ENCODE results near the gene MYO1H.

Gene MYO1H

GRCh38 chr12:109450980-109451379 is 103.3 kb downstream of the MYO1H start:
- no peak overlapping the region for H3K4me3 ChIP-seq (ENCODE audit: low read depth, low read length)
- no peaks in the 10 kb centered on the region for H3K27me3 ChIP-seq (ENCODE audit: insufficient read depth, low read length)
- no peak overlapping the region for H3K4ac ChIP-seq (ENCODE audit: low read depth, low read length)
- H3K79me2 ChIP-seq (ENCODE audit: control insufficient read depth, insufficient read depth, low read length, poor library complexity), result no peaks in the 10 kb centered on the region
- no peak overlapping the region for H3K4me2 ChIP-seq (ENCODE audit: low read length)
- H2BK5ac ChIP-seq (ENCODE audit: low read depth, low read length, poor library complexity), result no peak overlapping the region
- H2BK12ac ChIP-seq (ENCODE audit: low read length), result no peak overlapping the region
- no peak overlapping the region for H3K14ac ChIP-seq (ENCODE audit: low read length)
- H3K18ac ChIP-seq (ENCODE audit: low read length), result no peak overlapping the region
- no peak overlapping the region for H2AK5ac ChIP-seq (ENCODE audit: low read length)
- peaks cover 62 to 79% of the 10 kb centered on the region in 2 experiments for H3K36me3 ChIP-seq (ENCODE audit: control insufficient read depth in 1 of 2, insufficient read depth in 2 of 2, low read length in 2 of 2)
- H3K4me1 ChIP-seq (ENCODE audit: control insufficient read depth in 1 of 2, insufficient read depth in 2 of 2, low read length in 2 of 2), result peaks cover 4% of the 10 kb centered on the region in 2 experiments
- DNase-seq, result no peak
- no peak overlapping the region for H3K9ac ChIP-seq (ENCODE audit: low read length)
- no peak overlapping the region for H2BK120ac ChIP-seq (ENCODE audit: insufficient read depth, low read length, poor library complexity)
- no peak overlapping the region for H4K8ac ChIP-seq (ENCODE audit: low read depth, low read length)
- H4K12ac ChIP-seq (ENCODE audit: low read depth, low read length), result no peak overlapping the region
- no peak overlapping the region for H3K23ac ChIP-seq (ENCODE audit: low read length)
- no CpG with 5 or more reads among the region's 4 CpGs for WGBS (ENCODE audit: extremely low coverage, insufficient coverage, insufficient read length)
- no peak overlapping the region for H2AFZ ChIP-seq (ENCODE audit: insufficient read depth, low read length, poor library complexity)
- no peak overlapping the region for H3K27ac ChIP-seq (ENCODE audit: low read depth, low read length)
- H4K91ac ChIP-seq (ENCODE audit: low read depth, low read length), result no peak overlapping the region
- H3K79me1 ChIP-seq (ENCODE audit: low read length), result peaks cover 3% of the 10 kb centered on the region
- H3K9me3 ChIP-seq (ENCODE audit: insufficient read depth, low read depth, low read length), result peaks cover 3% of the 10 kb centered on the region

DNA sequence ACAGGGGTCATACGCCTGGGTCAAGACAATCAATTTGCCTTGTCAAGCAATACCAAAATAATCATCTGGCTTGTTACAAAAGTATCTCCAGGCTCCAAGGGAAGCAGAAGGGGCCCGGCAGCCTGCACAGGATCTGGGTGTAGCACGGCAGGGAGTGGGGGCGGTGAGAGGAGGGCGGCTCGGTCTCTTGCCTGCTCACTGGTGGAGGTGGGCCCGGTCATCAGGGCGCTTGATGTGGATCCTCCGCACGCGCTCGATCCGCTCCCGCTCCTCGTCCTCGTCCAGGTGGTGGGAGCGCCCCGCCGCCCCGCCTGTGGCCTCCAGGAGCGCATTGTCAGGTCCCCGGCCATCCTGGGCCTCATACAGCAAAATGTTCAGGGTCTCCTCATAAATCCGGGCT is 103.7 kb downstream of the MYO1H start:
- no peak overlapping the region for H3K4me2 ChIP-seq (ENCODE audit: low read length)
- H3K9me3 ChIP-seq (ENCODE audit: insufficient read depth, low read depth, low read length), result peaks cover 3% of the 10 kb centered on the region
- H3K4me1 ChIP-seq (ENCODE audit: control insufficient read depth in 1 of 2, insufficient read depth in 2 of 2, low read length in 2 of 2), result peaks cover 7 to 8% of the 10 kb centered on the region in 2 experiments
- H3K79me1 ChIP-seq (ENCODE audit: low read length), result peaks cover 5% of the 10 kb centered on the region
- no peak overlapping the region for H3K23ac ChIP-seq (ENCODE audit: low read length)
- DNase-seq, result no peak
- WGBS (ENCODE audit: extremely low coverage, insufficient coverage, insufficient read length), result no CpG with 5 or more reads among the region's 23 CpGs
- no peak overlapping the region for H3K27ac ChIP-seq (ENCODE audit: low read depth, low read length)
- H4K8ac ChIP-seq (ENCODE audit: low read depth, low read length), result no peak overlapping the region
- no peaks in the 10 kb centered on the region for H3K27me3 ChIP-seq (ENCODE audit: insufficient read depth, low read length)
- no peak overlapping the region for H3K4ac ChIP-seq (ENCODE audit: low read depth, low read length)
- H3K36me3 ChIP-seq (ENCODE audit: control insufficient read depth in 1 of 2, insufficient read depth in 2 of 2, low read length in 2 of 2), result peaks cover 63 to 82% of the 10 kb centered on the region in 2 experiments
- no peak overlapping the region for H2BK5ac ChIP-seq (ENCODE audit: low read depth, low read length, poor library complexity)
- no peak overlapping the region for H3K14ac ChIP-seq (ENCODE audit: low read length)
- no peak overlapping the region for H4K91ac ChIP-seq (ENCODE audit: low read depth, low read length)
- no peak overlapping the region for H3K4me3 ChIP-seq (ENCODE audit: low read depth, low read length)
- H3K9ac ChIP-seq (ENCODE audit: low read length), result no peak overlapping the region
- no peak overlapping the region for H3K18ac ChIP-seq (ENCODE audit: low read length)
- no peak overlapping the region for H2BK12ac ChIP-seq (ENCODE audit: low read length)
- H4K12ac ChIP-seq (ENCODE audit: low read depth, low read length), result no peak overlapping the region
- H3K79me2 ChIP-seq (ENCODE audit: control insufficient read depth, insufficient read depth, low read length, poor library complexity), result no peaks in the 10 kb centered on the region
- H2BK120ac ChIP-seq (ENCODE audit: insufficient read depth, low read length, poor library complexity), result no peak overlapping the region
- H2AK5ac ChIP-seq (ENCODE audit: low read length), result no peak overlapping the region
- H2AFZ ChIP-seq (ENCODE audit: insufficient read depth, low read length, poor library complexity), result no peak overlapping the region

DNA sequence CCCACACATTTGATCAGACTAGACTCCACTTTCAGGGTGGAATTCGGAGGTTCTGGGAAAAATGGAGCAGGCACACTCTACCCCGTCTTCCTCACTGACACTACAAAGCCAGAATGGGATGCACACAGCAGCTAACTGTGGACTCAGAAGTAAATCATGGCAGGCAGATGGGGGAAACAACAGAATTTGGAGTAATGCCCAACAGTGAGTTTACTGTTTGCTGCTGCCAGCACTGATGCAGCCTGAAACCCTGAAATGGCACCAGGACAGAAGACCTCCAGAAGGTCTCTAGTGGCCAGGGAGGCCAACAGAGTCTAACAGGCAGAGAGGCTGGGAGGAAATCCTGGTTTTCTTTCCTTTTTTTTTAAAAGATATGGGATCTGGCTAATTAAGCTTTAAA is 104.8 kb downstream of the MYO1H start:
- WGBS (ENCODE audit: extremely low coverage, insufficient coverage, insufficient read length), result no CpG with 5 or more reads among the region's 2 CpGs
- no peak overlapping the region for H2AK5ac ChIP-seq (ENCODE audit: low read length)
- no peak for DNase-seq
- no peak overlapping the region for H3K4me2 ChIP-seq (ENCODE audit: low read length)
- H3K4me1 ChIP-seq (ENCODE audit: control insufficient read depth in 1 of 2, insufficient read depth in 2 of 2, low read length in 2 of 2), result peaks cover 8 to 10% of the 10 kb centered on the region in 2 experiments
- H3K36me3 ChIP-seq (ENCODE audit: control insufficient read depth in 1 of 2, insufficient read depth in 2 of 2, low read length in 2 of 2), result peaks cover 58 to 83% of the 10 kb centered on the region in 2 experiments
- H3K23ac ChIP-seq (ENCODE audit: low read length), result peak overlapping the region; percentile 5
- no peak overlapping the region for H3K4ac ChIP-seq (ENCODE audit: low read depth, low read length)
- peaks cover 5% of the 10 kb centered on the region for H3K79me1 ChIP-seq (ENCODE audit: low read length)
- no peaks in the 10 kb centered on the region for H3K27me3 ChIP-seq (ENCODE audit: insufficient read depth, low read length)
- no peak overlapping the region for H2BK12ac ChIP-seq (ENCODE audit: low read length)
- H4K91ac ChIP-seq (ENCODE audit: low read depth, low read length), result no peak overlapping the region
- no peak overlapping the region for H4K12ac ChIP-seq (ENCODE audit: low read depth, low read length)
- H2BK5ac ChIP-seq (ENCODE audit: low read depth, low read length, poor library complexity), result no peak overlapping the region
- no peak overlapping the region for H2AFZ ChIP-seq (ENCODE audit: insufficient read depth, low read length, poor library complexity)
- H3K4me3 ChIP-seq (ENCODE audit: low read depth, low read length), result no peak overlapping the region
- H4K8ac ChIP-seq (ENCODE audit: low read depth, low read length), result no peak overlapping the region
- no peak overlapping the region for H3K18ac ChIP-seq (ENCODE audit: low read length)
- peaks cover 3% of the 10 kb centered on the region for H3K9me3 ChIP-seq (ENCODE audit: insufficient read depth, low read depth, low read length)
- no peak overlapping the region for H3K27ac ChIP-seq (ENCODE audit: low read depth, low read length)
- no peaks in the 10 kb centered on the region for H3K79me2 ChIP-seq (ENCODE audit: control insufficient read depth, insufficient read depth, low read length, poor library complexity)
- no peak overlapping the region for H3K9ac ChIP-seq (ENCODE audit: low read length)
- no peak overlapping the region for H2BK120ac ChIP-seq (ENCODE audit: insufficient read depth, low read length, poor library complexity)
- H3K14ac ChIP-seq (ENCODE audit: low read length), result no peak overlapping the region

GRCh38 chr12:109455706-109456105 is 108.0 kb downstream of the MYO1H start:
- Histone ChIP-seq H3K4me1 (ENCODE audit: control insufficient read depth in 1 of 2, insufficient read depth in 2 of 2, low read length in 2 of 2) (peaks cover 22 to 32% of the 10 kb centered on the region in 2 experiments), H3K18ac (ENCODE audit: low read length) (no peak overlapping the region), H3K23ac (ENCODE audit: low read length) (no peak overlapping the region), H4K8ac (ENCODE audit: low read depth, low read length) (no peak overlapping the region), H4K12ac (ENCODE audit: low read depth, low read length) (no peak overlapping the region), H2BK12ac (ENCODE audit: low read length) (no peak overlapping the region), H3K27ac (ENCODE audit: low read depth, low read length) (peak overlapping the region; percentile 66), H2AK5ac (ENCODE audit: low read length) (no peak overlapping the region), H3K36me3 (ENCODE audit: control insufficient read depth in 1 of 2, insufficient read depth in 2 of 2, low read length in 2 of 2) (peaks cover 59 to 78% of the 10 kb centered on the region in 2 experiments), H2BK5ac (ENCODE audit: low read depth, low read length, poor library complexity) (peak overlapping the region; percentile 56), H3K4me2 (ENCODE audit: low read length) (no peak overlapping the region), H2AFZ (ENCODE audit: insufficient read depth, low read length, poor library complexity) (no peak overlapping the region), H3K27me3 (ENCODE audit: insufficient read depth, low read length) (no peaks in the 10 kb centered on the region), H3K4me3 (ENCODE audit: low read depth, low read length) (no peak overlapping the region), H3K9me3 (ENCODE audit: insufficient read depth, low read depth, low read length) (peaks cover 1% of the 10 kb centered on the region), H3K4ac (ENCODE audit: low read depth, low read length) (no peak overlapping the region), H3K9ac (ENCODE audit: low read length) (no peak overlapping the region), H2BK120ac (ENCODE audit: insufficient read depth, low read length, poor library complexity) (peak overlapping the region; percentile 79), H3K79me1 (ENCODE audit: low read length) (peaks cover 20% of the 10 kb centered on the region), H3K14ac (ENCODE audit: low read length) (peak overlapping the region; percentile 49), H3K79me2 (ENCODE audit: control insufficient read depth, insufficient read depth, low read length, poor library complexity) (peaks cover 10% of the 10 kb centered on the region), H4K91ac (ENCODE audit: low read depth, low read length) (peak overlapping the region; percentile 72)
- no peak for DNase-seq
- no CpG with 5 or more reads among the region's 1 CpG for WGBS (ENCODE audit: extremely low coverage, insufficient coverage, insufficient read length)

Measured in trophoblast cell (in vitro differentiated cells and primary cell).